OCI-LY1 (cell line): ENCODE results near the gene LMF1.
"Not testable (repeated sequence)": the region's sequence is repeated elsewhere in the genome, so short reads cannot be mapped to it uniquely, and the experiment has no call there.

ENCODE experiments used
- H2AFZ ChIP-seq: fragments of 200-600 bp; sonication (generic), shearing (Covaris generic); 2 replicates; pipeline ENCODE4 v1.6.0; 2014; ENCODE audit warnings: antibody characterized with exemption, mild to moderate bottlenecking, low read length
- H3F3A ChIP-seq: fragments of 200-600 bp; sonication (generic), shearing (Covaris generic); 2 replicates; pipeline ENCODE4 v1.6.0; 2014; ENCODE audit warnings: mild to moderate bottlenecking, antibody characterized with exemption, low read length, moderate library complexity; ENCODE audit not compliant: insufficient read depth
- H3K27ac ChIP-seq: fragments of 200-600 bp; sonication (generic); 2 replicates; pipeline ENCODE4 v1.5.1; 2014; ENCODE audit warnings: low read length, mixed run types, mild to moderate bottlenecking, low read depth; ENCODE audit not compliant: poor library complexity, severe bottlenecking
- H3K27me3 ChIP-seq: fragments of 200-600 bp; sonication (generic); 2 replicates; pipeline ENCODE4 v1.6.0; 2014; ENCODE audit warnings: antibody characterized with exemption, mild to moderate bottlenecking, low read length, moderate library complexity; ENCODE audit not compliant: insufficient read depth
- H3K36me3 ChIP-seq: fragments of 200-600 bp; sonication (generic); 2 replicates; pipeline ENCODE4 v1.6.1; 2014; ENCODE audit warnings: mild to moderate bottlenecking, antibody characterized with exemption, low read length, moderate library complexity, mixed read lengths; ENCODE audit not compliant: insufficient read depth
- H3K4me1 ChIP-seq: fragments of 200-600 bp; sonication (generic); 2 replicates; pipeline ENCODE4 v1.5.1; 2014; ENCODE audit warnings: mild to moderate bottlenecking, low read length, moderate library complexity; ENCODE audit not compliant: insufficient read depth, severe bottlenecking
- H3K4me2 ChIP-seq: fragments of 200-600 bp; sonication (generic), shearing (Covaris generic); 2 replicates; pipeline ENCODE4 v1.6.1; 2014; ENCODE audit warnings: low read length
- H3K4me3 ChIP-seq: fragments of 200-600 bp; sonication (generic); 2 replicates; pipeline ENCODE4 v1.5.1; 2014; ENCODE audit warnings: low read length, low read depth, mild to moderate bottlenecking, mixed read lengths; ENCODE audit not compliant: poor library complexity, severe bottlenecking
- H3K79me2 ChIP-seq: fragments of 200-600 bp; shearing (Covaris generic); 2 replicates; pipeline ENCODE4 v1.6.1; 2016; ENCODE audit warnings: mixed run types, low read length, mixed read lengths; ENCODE audit not compliant: insufficient read depth
- H3K9ac ChIP-seq: fragments of 200-600 bp; sonication (generic), shearing (Covaris generic); 2 replicates; pipeline ENCODE4 v1.6.1; 2014; ENCODE audit warnings: mild to moderate bottlenecking, low read length, mixed read lengths
- H3K9me2 ChIP-seq: fragments of 200-600 bp; sonication (generic), shearing (Covaris generic); 2 replicates; pipeline ENCODE4 v1.6.1; 2014; ENCODE audit warnings: low read depth, mild to moderate bottlenecking, low read length, mixed read lengths
- H3K9me3 ChIP-seq: fragments of 200-600 bp; shearing (Covaris generic); 2 replicates; pipeline ENCODE4 v1.6.1; 2014; ENCODE audit warnings: low read length, mixed read lengths
- H4K20me1 ChIP-seq: fragments of 200-600 bp; sonication (generic), shearing (Covaris generic); 2 replicates; pipeline ENCODE4 v1.6.0; 2016; ENCODE audit warnings: mild to moderate bottlenecking, low read length; ENCODE audit not compliant: insufficient read depth
- CTCF ChIP-seq: fragments of 200-600 bp; sonication (generic), shearing (Covaris generic); IDR thresholded peaks from 2 replicates; pipeline ENCODE4 v1.5.1; 2017; ENCODE audit warnings: mild to moderate bottlenecking, antibody characterized with exemption, low read length, moderate library complexity, mixed read lengths
- EZH2 ChIP-seq: fragments of 200-600 bp; sonication (generic), shearing (Covaris generic); IDR thresholded peaks from 2 replicates; pipeline ENCODE4 v1.8.0; 2017; ENCODE audit warnings: borderline replicate concordance, mixed run types, mild to moderate bottlenecking, antibody characterized with exemption, low read length, moderate library complexity, mixed read lengths

LMF1 gene

GRCh38 chr16:889586-889985 lies 81.2 kb downstream of the LMF1 start:
- no peaks in the 10 kb centered on the region for H3K27me3 ChIP-seq
- TF ChIP-seq EZH2 (no peak), CTCF (no peak)
- H3K4me1 ChIP-seq = no peaks in the 10 kb centered on the region
- H3K4me2 ChIP-seq = no peak overlapping the region
- H3K79me2 ChIP-seq = no peaks in the 10 kb centered on the region
- H3K9me2 ChIP-seq = no peaks in the 10 kb centered on the region
- no peak overlapping the region for H3K9ac ChIP-seq
- no peaks in the 10 kb centered on the region; the same call in 1 of the 2 replicates for H3K36me3 ChIP-seq
- no peaks in the 10 kb centered on the region for H3F3A ChIP-seq
- no peaks in the 10 kb centered on the region for H4K20me1 ChIP-seq
- H3K27ac ChIP-seq = no peak overlapping the region
- H3K9me3 ChIP-seq = 0 out of 2 replicates have a peak, but pooled peaks cover 5% of the 10 kb centered on the region
- H2AFZ ChIP-seq = no peak overlapping the region
- H3K4me3 ChIP-seq = no peak overlapping the region

- no peak for TF ChIP-seq CTCF
- no peak for TF ChIP-seq EZH2
- no peak overlapping the region for H3K9ac ChIP-seq
- H2AFZ ChIP-seq = no peak overlapping the region
- peaks cover 7% of the 10 kb centered on the region for H3K9me3 ChIP-seq
- no peaks in the 10 kb centered on the region for H3K4me1 ChIP-seq
- H3K27ac ChIP-seq = no peak overlapping the region
- no peaks in the 10 kb centered on the region for H3K27me3 ChIP-seq
- no peaks in the 10 kb centered on the region; the same call in 1 of the 2 replicates for H3K36me3 ChIP-seq
- H4K20me1 ChIP-seq = no peaks in the 10 kb centered on the region
- H3K4me3 ChIP-seq = no peak overlapping the region
- H3F3A ChIP-seq = 0 out of 2 replicates have a peak, but pooled peaks cover 2% of the 10 kb centered on the region
- no peaks in the 10 kb centered on the region for H3K79me2 ChIP-seq
- no peak overlapping the region for H3K4me2 ChIP-seq
- no peaks in the 10 kb centered on the region for H3K9me2 ChIP-seq
Observed at GRCh38 chr16:888901-889570, 81.7 kb downstream of the LMF1 start.

- not testable (repeated sequence) for H3K79me2 ChIP-seq, H3K4me2 ChIP-seq, H2AFZ ChIP-seq, H3K27me3 ChIP-seq, H3K9ac ChIP-seq, H4K20me1 ChIP-seq, H3K4me3 ChIP-seq, H3K9me2 ChIP-seq, H3F3A ChIP-seq, H3K27ac ChIP-seq, H3K36me3 ChIP-seq, H3K4me1 ChIP-seq
- peaks cover 13% of the 10 kb centered on the region for H3K9me3 ChIP-seq
Observed at GRCh38 chr16:888456-888855, 82.3 kb downstream of the LMF1 start.

GRCh38 chr16:887846-888245 lies 82.9 kb downstream of the LMF1 start:
- Histone ChIP-seq H3K4me1 (no peaks in the 10 kb centered on the region), H3F3A (0 out of 2 replicates have a peak, but pooled peaks cover 3% of the 10 kb centered on the region), H3K4me3 (no peak overlapping the region), H3K27ac (no peak overlapping the region), H2AFZ (no peak overlapping the region), H3K9ac (no peak overlapping the region), H3K27me3 (no peaks in the 10 kb centered on the region), H4K20me1 (no peaks in the 10 kb centered on the region), H3K36me3 (no peaks in the 10 kb centered on the region; the same call in 1 of the 2 replicates), H3K79me2 (no peaks in the 10 kb centered on the region), H3K9me3 (peaks cover 13% of the 10 kb centered on the region), H3K9me2 (no peaks in the 10 kb centered on the region), H3K4me2 (no peak overlapping the region)
- TF ChIP-seq EZH2 (no peak), CTCF (no peak)
